HCT116 (cell line): ENCODE data around the gene EPHA4. TPM values are rescaled to one million over a fixed set of nuclear protein-coding genes. Genes with fewer than 3 reads are reported as not detected.

Experiments used
- ATAC-seq: fragments of 200-7000 bp; cut with Tn5 transposase; 2 replicates; pipeline ENCODE4 v1.9.1; 2020; ENCODE audit warnings: mild to moderate bottlenecking, moderate library complexity
- BruUV-seq: library from RNA; stranded (reverse); fragments of 400-500 nt; replicated peaks from 2 replicates; lab custom pipeline; 2021; lab: Mats Ljungman, UMichigan
- CTCF ChIA-PET: fragments of 300-600 bp; sonication (Branson Sonifier 250); formaldehyde crosslinking; loops from one replicate; lab custom pipeline; 2021; ENCODE audit warnings: antibody characterized with exemption; lab: Charles Lee
- POLR2A ChIA-PET: fragments of 300-600, 350-600 bp; sonication (Branson Sonifier 250); formaldehyde crosslinking; loops from one replicate; lab custom pipeline; 2021; ENCODE audit warnings: antibody characterized with exemption; lab: Charles Lee
- RAD21 ChIA-PET, 2 experiments: fragments of 300-600 bp; sonication (Branson Sonifier 250); formaldehyde crosslinking; loops; one replicate each; lab custom pipeline; 2023; ENCODE audit warnings: low total read pairs in 2 of 2; ENCODE audit not compliant: uncharacterized antibody in 2 of 2, unreplicated experiment in 2 of 2, low non-redundant PET in 1 of 2; lab: Charles Lee
- DNase-seq: peaks from one replicate; pipeline ENCODE4 v3.0.0-alpha.2; 2010; ENCODE audit warnings: low read depth, low spot score
- H2AFZ ChIP-seq: fragments of 200-600 bp; shearing (Covaris generic), sonication (generic); 2 replicates; pipeline ENCODE4 v1.6.1; 2017; ENCODE audit warnings: low read depth, mixed run types, mixed read lengths, antibody characterized with exemption, low read length; ENCODE audit not compliant: poor library complexity, severe bottlenecking
- H3K27ac ChIP-seq: 2 replicates; pipeline ENCODE4 v1.5.1; 2012; ENCODE audit warnings: low read depth, low read length
- H3K27me3 ChIP-seq: fragments of 200-600 bp; sonication (generic); 2 replicates; pipeline ENCODE4 v1.6.1; 2016; ENCODE audit warnings: mixed run types, low read length, mixed read lengths; ENCODE audit not compliant: insufficient read depth
- H3K36me3 ChIP-seq, 2 experiments: fragments of 200-500 bp in 1 of 2; fragments of 200-600 bp in 1 of 2; sonication (Bioruptor generic) in 1 of 2; sonication (generic) in 1 of 2; 2 replicates each; pipeline versions ENCODE4 v1.5.1 to v1.6.1; 2014 to 2016; ENCODE audit warnings: low read length in 2 of 2, inconsistent platforms in 1 of 2, mixed read lengths in 1 of 2, mixed run types in 1 of 2; ENCODE audit not compliant: insufficient read depth in 2 of 2, control insufficient read depth in 1 of 2
- H3K4me1 ChIP-seq, 2 experiments: fragments of 200-600 bp in 1 of 2; sonication (generic) in 1 of 2; 2 replicates each; pipeline versions ENCODE4 v1.5.1 to v1.6.1; 2012 to 2017; ENCODE audit warnings: low read length in 2 of 2, inconsistent platforms in 1 of 2, mild to moderate bottlenecking in 1 of 2, mixed read lengths in 1 of 2, mixed run types in 1 of 2, moderate library complexity in 1 of 2; ENCODE audit not compliant: insufficient read depth in 2 of 2, control insufficient read depth in 1 of 2
- H3K4me2 ChIP-seq: fragments of 200-600 bp; sonication (generic); 2 replicates; pipeline ENCODE4 v1.6.1; 2017; ENCODE audit warnings: mixed run types, low read length, mixed read lengths
- H3K4me3 ChIP-seq, 2 experiments: fragments of 200-600 bp in 1 of 2; sonication (generic) in 1 of 2; replicated peaks in 1 of 2; 2 replicates each; pipeline ENCODE4 v1.5.1; 2011 to 2016; ENCODE audit warnings: low read length in 2 of 2, control low read depth in 1 of 2, low read depth in 1 of 2, mild to moderate bottlenecking in 1 of 2, mixed read lengths in 1 of 2, mixed run types in 1 of 2
- H3K79me2 ChIP-seq: fragments of 200-600 bp; sonication (generic); 2 replicates; pipeline ENCODE4 v1.6.1; 2017; ENCODE audit warnings: mild to moderate bottlenecking, mixed run types, low read length, moderate library complexity, mixed read lengths; ENCODE audit not compliant: insufficient read depth
- H3K9ac ChIP-seq: fragments of 200-600 bp; sonication (generic); 2 replicates; pipeline ENCODE4 v1.6.1; 2016; ENCODE audit warnings: low read length, mixed read lengths
- H3K9me2 ChIP-seq: fragments of 200-600 bp; sonication (generic), shearing (Covaris generic); 2 replicates; pipeline ENCODE4 v1.6.1; 2017; ENCODE audit warnings: mixed run types, mild to moderate bottlenecking, moderate library complexity; ENCODE audit not compliant: insufficient read depth
- H3K9me3 ChIP-seq, 2 experiments: fragments of 200-500 bp in 1 of 2; fragments of 200-600 bp in 1 of 2; sonication (Bioruptor generic) in 1 of 2; sonication (generic) in 1 of 2; 2 replicates each; pipeline ENCODE4 v1.6.1; 2014 to 2017; ENCODE audit warnings: low read length in 2 of 2, mixed read lengths in 2 of 2, inconsistent platforms in 1 of 2, low read depth in 1 of 2, mild to moderate bottlenecking in 1 of 2, mixed run types in 1 of 2, moderate library complexity in 1 of 2; ENCODE audit not compliant: control insufficient read depth in 1 of 2, insufficient read depth in 1 of 2
- H4K20me1 ChIP-seq: fragments of 200-600 bp; sonication (generic), shearing (Covaris generic); 2 replicates; pipeline ENCODE4 v1.6.1; 2017; ENCODE audit warnings: mixed run types, mild to moderate bottlenecking, moderate library complexity; ENCODE audit not compliant: insufficient read depth
- ATF3 ChIP-seq: IDR thresholded peaks from 2 replicates; pipeline ENCODE4 v1.6.1; 2012
- CTCF ChIP-seq, 3 experiments: fragments of 200-600 bp in 1 of 3; sonication (generic) in 1 of 3; IDR thresholded peaks in 2 of 3; conservative IDR thresholded peaks in 1 of 3; 2 replicates each; pipeline ENCODE4 v1.5.1; 2012 to 2017; ENCODE audit warnings: low read depth in 2 of 3, low read length in 2 of 3, antibody characterized with exemption in 1 of 3, borderline replicate concordance in 1 of 3, control low read depth in 1 of 3, mild to moderate bottlenecking in 1 of 3, mixed read lengths in 1 of 3, mixed run types in 1 of 3, moderate library complexity in 1 of 3; ENCODE audit not compliant: insufficient read depth in 1 of 3
- POLR2A ChIP-seq: IDR thresholded peaks from 2 replicates; pipeline ENCODE4 v1.7.0; 2011; ENCODE audit warnings: borderline replicate concordance; ENCODE audit not compliant: insufficient read depth, insufficient read length; ENCODE audit errors: extremely low read depth
- SRF ChIP-seq: IDR thresholded peaks from 2 replicates; pipeline ENCODE4 v1.6.1; 2012; ENCODE audit warnings: low read depth
- intact Hi-C: fragments of 100-400 bp; cut with micrococcal nuclease; formaldehyde crosslinking; loops from 2 replicates; pipeline ENCODE4 v1.10.0; 2022
- total RNA-seq: library from RNA; stranded (reverse); gene quantifications from one replicate; pipeline ENCODE4 v1.2.1, GENCODE V29; 2021; ENCODE audit not compliant: unreplicated experiment

The EPHA4 gene
- total RNA-seq, 1 experiment from 2014 or later = 3.5 TPM

- no peak for TF ChIP-seq ATF3
- CTCF ChIA-PET = no interaction called here
Observed at GRCh38 chr2:221616561-221616960, 44.5 kb upstream of the EPHA4 start.

GRCh38 chr2:221614274-221614673, 42.2 kb upstream of the EPHA4 start:
- ATAC-seq (no peak), DNase-seq (no peak)
- H3K9me2 ChIP-seq = no peaks in the 10 kb centered on the region
- no peaks in the 10 kb centered on the region for H3K9me3 ChIP-seq
- POLR2A ChIA-PET = no interaction called here
- no peak overlapping the region for H2AFZ ChIP-seq
- H3K4me3 ChIP-seq = no peak overlapping the region
- H3K27ac ChIP-seq = no peak overlapping the region
- H3K36me3 ChIP-seq = no peaks in the 10 kb centered on the region
- no peak for TF ChIP-seq SRF
- no peak for TF ChIP-seq CTCF (IDR thresholded peaks at IDR 0.05 in 2 of 3, conservative IDR thresholded peaks at IDR 0.05 in 1 of 3; ENCODE audit: borderline replicate concordance in 1 of 3, insufficient read depth in 1 of 3, low read depth in 2 of 3, low read length in 2 of 3)
- no peak for TF ChIP-seq POLR2A
- TF ChIP-seq, all 23 proteins: peak for 0
- no TSS peak for BruUV-seq
- H3K4me2 ChIP-seq = no peak overlapping the region
- CTCF ChIA-PET = no interaction called here
- H3K4me1 ChIP-seq = no peaks in the 10 kb centered on the region
- RAD21 ChIA-PET = no interaction called here
- peaks cover 20% of the 10 kb centered on the region for H3K27me3 ChIP-seq
- no peaks in the 10 kb centered on the region for H3K79me2 ChIP-seq
- H3K9ac ChIP-seq = no peak overlapping the region
- no peaks in the 10 kb centered on the region for H4K20me1 ChIP-seq
- intact Hi-C loops = no loop called here

More at GRCh38 chr2:221616561-221616960, 44.5 kb upstream of the EPHA4 start:
- RAD21 ChIA-PET = no interaction called here
- H3K4me1 ChIP-seq = no peaks in the 10 kb centered on the region
- no peaks in the 10 kb centered on the region for H3K9me3 ChIP-seq
- H3K36me3 ChIP-seq = no peaks in the 10 kb centered on the region
- H3K9ac ChIP-seq = no peak overlapping the region
- no peak overlapping the region for H3K4me2 ChIP-seq
- H4K20me1 ChIP-seq = no peaks in the 10 kb centered on the region
- no peak for DNase-seq
- no peaks in the 10 kb centered on the region for H3K9me2 ChIP-seq
- no peaks in the 10 kb centered on the region for H3K79me2 ChIP-seq
- 0 out of 2 replicates have a peak, but pooled peaks cover 4% of the 10 kb centered on the region for H3K27me3 ChIP-seq
- no peak overlapping the region for H3K27ac ChIP-seq
- ATAC-seq = no peak
- no peak overlapping the region for H2AFZ ChIP-seq
- POLR2A ChIA-PET = no interaction called here
- no TSS peak for BruUV-seq
- intact Hi-C loops = no loop called here
- H3K4me3 ChIP-seq = no peak overlapping the region
